ENCODE results near the gene HM13.

DNA sequence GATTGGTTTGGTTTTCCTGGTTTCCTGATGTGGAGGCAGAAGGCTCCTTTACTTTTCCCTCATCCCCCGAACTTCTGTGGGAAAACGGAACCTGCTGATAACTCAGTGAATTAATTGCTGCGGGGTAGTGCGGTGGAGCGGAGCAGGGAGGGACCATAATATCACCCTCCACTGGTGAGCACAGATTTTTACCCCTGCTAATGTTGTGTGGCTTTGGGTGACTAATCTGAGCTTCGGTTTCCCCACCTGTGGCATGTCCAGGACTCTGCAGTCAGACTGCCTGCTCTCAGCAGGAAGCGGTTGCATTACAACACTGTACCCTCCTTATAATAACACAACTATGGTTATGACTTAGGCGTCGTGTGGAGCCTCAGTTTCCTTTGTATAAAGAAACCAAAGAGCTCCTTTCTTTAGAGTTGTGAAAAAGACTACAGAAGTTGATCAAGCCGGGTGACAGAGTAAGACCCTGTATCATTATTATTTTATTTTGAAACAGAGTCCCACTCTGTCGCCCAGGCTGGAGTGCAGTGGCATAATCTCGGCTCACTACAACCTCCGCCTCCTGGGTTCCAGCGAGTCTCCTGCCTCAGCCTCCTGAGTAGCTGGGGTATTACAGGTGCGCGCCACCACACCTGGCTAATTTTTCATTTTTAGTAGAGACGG is 88.7 kb downstream of the HM13 start:
- TF ChIP-seq, protein P1, sequence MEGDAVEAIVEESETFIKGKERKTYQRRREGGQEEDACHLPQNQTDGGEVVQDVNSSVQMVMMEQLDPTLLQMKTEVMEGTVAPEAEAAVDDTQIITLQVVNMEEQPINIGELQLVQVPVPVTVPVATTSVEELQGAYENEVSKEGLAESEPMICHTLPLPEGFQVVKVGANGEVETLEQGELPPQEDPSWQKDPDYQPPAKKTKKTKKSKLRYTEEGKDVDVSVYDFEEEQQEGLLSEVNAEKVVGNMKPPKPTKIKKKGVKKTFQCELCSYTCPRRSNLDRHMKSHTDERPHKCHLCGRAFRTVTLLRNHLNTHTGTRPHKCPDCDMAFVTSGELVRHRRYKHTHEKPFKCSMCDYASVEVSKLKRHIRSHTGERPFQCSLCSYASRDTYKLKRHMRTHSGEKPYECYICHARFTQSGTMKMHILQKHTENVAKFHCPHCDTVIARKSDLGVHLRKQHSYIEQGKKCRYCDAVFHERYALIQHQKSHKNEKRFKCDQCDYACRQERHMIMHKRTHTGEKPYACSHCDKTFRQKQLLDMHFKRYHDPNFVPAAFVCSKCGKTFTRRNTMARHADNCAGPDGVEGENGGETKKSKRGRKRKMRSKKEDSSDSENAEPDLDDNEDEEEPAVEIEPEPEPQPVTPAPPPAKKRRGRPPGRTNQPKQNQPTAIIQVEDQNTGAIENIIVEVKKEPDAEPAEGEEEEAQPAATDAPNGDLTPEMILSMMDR (IDR thresholded peaks at IDR 0.05), result no peak
- TF ChIP-seq POLR2A (IDR thresholded peaks at IDR 0.05), result no peak

All from testis (tissue), 2 donors.